Neural cell (in vitro differentiated cells): ENCODE measurements around the gene ENG. TPM values are rescaled to one million over a fixed set of nuclear protein-coding genes. Genes with fewer than 3 reads are reported as not detected.

Experiments
- H2AFZ ChIP-seq: fragments of 200-600, 300-800 bp; sonication (generic), shearing (Covaris generic); 2 replicates; pipeline ENCODE4 v1.6.0; 2014; ENCODE audit warnings: low read depth, mild to moderate bottlenecking, antibody characterized with exemption, low read length, moderate library complexity
- H3F3A ChIP-seq: fragments of 200-600 bp; shearing (Covaris generic); 2 replicates; pipeline ENCODE4 v1.6.1; 2016; ENCODE audit warnings: mild to moderate bottlenecking, moderate library complexity, mixed read lengths, antibody characterized with exemption, low read length; ENCODE audit not compliant: insufficient read depth, poor library complexity, severe bottlenecking
- H3K27ac ChIP-seq: fragments of 200-600, 300-800 bp; sonication (generic), shearing (Covaris generic); 2 replicates; pipeline ENCODE4 v1.5.1; 2014; ENCODE audit warnings: mild to moderate bottlenecking, low read length, moderate library complexity
- H3K27me3 ChIP-seq: fragments of 300-800, 200-600 bp; sonication (generic), shearing (Covaris generic); 2 replicates; pipeline ENCODE4 v1.6.0; 2014; ENCODE audit warnings: mild to moderate bottlenecking, low read depth, low read length, moderate library complexity; ENCODE audit not compliant: insufficient read depth
- H3K36me3 ChIP-seq: fragments of 300-800, 200-600 bp; sonication (generic), shearing (Covaris generic); 2 replicates; pipeline ENCODE4 v1.5.1; 2014; ENCODE audit warnings: mild to moderate bottlenecking, antibody characterized with exemption, low read length, moderate library complexity; ENCODE audit not compliant: insufficient read depth
- H3K4me2 ChIP-seq: fragments of 300-800, 200-600 bp; sonication (generic), shearing (Covaris generic); 2 replicates; pipeline ENCODE4 v1.6.0; 2014; ENCODE audit warnings: mild to moderate bottlenecking, low read length
- H3K4me3 ChIP-seq: fragments of 300-800, 200-600 bp; sonication (generic), shearing (Covaris generic); 2 replicates; pipeline ENCODE4 v1.5.1; 2014; ENCODE audit warnings: mild to moderate bottlenecking, low read length, moderate library complexity
- H3K79me2 ChIP-seq: fragments of 200-600 bp; shearing (Covaris generic); replicated peaks from 2 replicates; pipeline ENCODE4 v1.6.0; 2014; ENCODE audit warnings: mild to moderate bottlenecking, low read length, moderate library complexity; ENCODE audit not compliant: insufficient read depth
- H3K9ac ChIP-seq: fragments of 300-800, 200-600 bp; sonication (generic), shearing (Covaris generic); 2 replicates; pipeline ENCODE4 v1.6.1; 2016; ENCODE audit warnings: mild to moderate bottlenecking, low read length, mixed read lengths
- H3K9me2 ChIP-seq: fragments of 200-600 bp; shearing (Covaris generic); 2 replicates; pipeline ENCODE4 v1.6.1; 2016; ENCODE audit warnings: mild to moderate bottlenecking, low read length, mixed read lengths; ENCODE audit not compliant: insufficient read depth
- H3K9me3 ChIP-seq: fragments of 200-600, 300-800 bp; sonication (generic), shearing (Covaris generic); 2 replicates; pipeline ENCODE4 v1.6.1; 2016; ENCODE audit warnings: mild to moderate bottlenecking, mixed run types, low read length, moderate library complexity, mixed read lengths
- H4K20me1 ChIP-seq: fragments of 200-600 bp; shearing (Covaris generic); 2 replicates; pipeline ENCODE4 v1.6.1; 2016; ENCODE audit warnings: mild to moderate bottlenecking, mixed run types; ENCODE audit not compliant: insufficient read depth
- EP300 ChIP-seq: fragments of 450-650 bp; conservative IDR thresholded peaks from 2 replicates; pipeline ENCODE4 v1.6.1; 2014; ENCODE audit warnings: antibody characterized with exemption, mild to moderate bottlenecking, moderate library complexity; ENCODE audit not compliant: poor library complexity, severe bottlenecking
- EZH2 ChIP-seq: fragments of 200-600, 300-800 bp; shearing (Covaris generic), sonication (generic); IDR thresholded peaks from 2 replicates; pipeline ENCODE4 v1.6.1; 2014; ENCODE audit warnings: antibody characterized with exemption, low read length, borderline replicate concordance, mild to moderate bottlenecking; ENCODE audit not compliant: insufficient read depth, poor library complexity, severe bottlenecking
- MXI1 ChIP-seq: fragments of 450-650 bp; conservative IDR thresholded peaks from 2 replicates; pipeline ENCODE4 v1.6.1; 2014; ENCODE audit warnings: antibody characterized with exemption, mild to moderate bottlenecking; ENCODE audit not compliant: poor library complexity, severe bottlenecking
- RAD21 ChIP-seq: fragments of 450-650 bp; conservative IDR thresholded peaks from 2 replicates; pipeline ENCODE4 v1.6.1; 2014; ENCODE audit warnings: antibody characterized with exemption, mild to moderate bottlenecking, moderate library complexity
- SMC3 ChIP-seq: fragments of 450-650 bp; conservative IDR thresholded peaks from 2 replicates; pipeline ENCODE4 v1.6.1; 2014; ENCODE audit warnings: antibody characterized with exemption, mild to moderate bottlenecking, moderate library complexity; ENCODE audit not compliant: poor library complexity
- TAF1 ChIP-seq: IDR thresholded peaks from 2 replicates; pipeline ENCODE4 v1.6.1; 2012; ENCODE audit warnings: low read depth
- polyA plus RNA-seq: library from polyadenylated mRNA; depleted of rRNA; stranded (reverse); fragments of >200 nt; gene quantifications from 2 replicates; pipeline ENCODE4 v1.2.3, GENCODE V29; 2014
- TF ChIP-seq, protein P1 (sequence below): fragments of 450-650 bp; IDR thresholded peaks from 2 replicates; pipeline ENCODE4 v1.5.1; 2014; ENCODE audit warnings: antibody characterized with exemption, mild to moderate bottlenecking, moderate library complexity; ENCODE audit not compliant: poor library complexity, severe bottlenecking
- TF ChIP-seq, protein P2 (sequence below): IDR thresholded peaks from 2 replicates; pipeline ENCODE4 v1.6.1; 2012; ENCODE audit warnings: borderline replicate concordance

The ENG gene
- polyA plus RNA-seq, 1 donor from 2014 or later: not detected

DNA sequence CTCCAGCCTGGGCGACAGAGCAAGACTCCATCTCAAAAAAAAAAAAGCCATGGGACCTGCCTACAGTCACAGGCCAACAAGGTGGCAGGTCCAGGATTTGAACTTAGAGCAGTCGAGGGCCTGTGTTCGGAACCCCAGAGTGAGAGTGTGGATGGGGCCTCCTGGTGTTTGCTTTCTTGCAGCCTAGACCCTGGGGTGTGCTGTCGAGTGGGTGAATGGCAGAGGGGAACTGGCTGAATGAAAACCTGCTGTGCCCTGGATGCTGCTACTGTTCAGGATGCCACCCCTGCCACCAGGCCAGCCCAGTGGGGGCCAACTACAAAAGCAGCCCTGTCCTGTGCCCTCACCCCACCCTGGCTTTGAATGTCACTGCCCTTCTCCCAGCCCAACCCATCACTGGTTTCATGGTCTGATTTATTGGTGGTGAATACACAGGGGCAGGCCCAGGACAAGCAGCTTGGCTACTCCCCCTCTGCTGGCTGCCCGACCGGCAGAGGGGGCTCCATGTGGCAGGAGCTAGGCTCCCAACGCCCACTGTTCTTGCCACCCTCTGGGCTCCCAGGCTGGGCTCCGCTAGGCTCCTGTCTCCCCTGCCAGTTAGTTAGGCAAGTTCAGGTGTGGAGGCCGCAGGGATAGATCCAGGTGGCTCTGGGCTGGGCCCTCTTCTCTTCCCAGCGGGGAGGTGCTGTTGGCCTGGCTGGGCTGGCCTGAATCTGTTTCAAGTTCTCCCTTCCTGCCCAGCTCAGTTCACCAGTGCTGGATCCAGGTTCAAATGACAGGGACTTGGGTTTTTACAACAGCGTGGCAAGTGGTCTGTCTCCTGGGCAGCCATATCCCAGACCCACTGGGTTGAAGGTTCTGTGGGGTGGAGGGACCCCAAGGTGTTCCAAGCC is 39.6 kb downstream of the ENG start:
- H3K4me3 ChIP-seq: no peak overlapping the region
- H3F3A ChIP-seq: no peaks in the 10 kb centered on the region
- H3K9ac ChIP-seq: no peak overlapping the region
- no peak for TF ChIP-seq SMC3
- no peak for TF ChIP-seq EP300
- TF ChIP-seq RAD21: no peak
- TF ChIP-seq EZH2: no peak
- TF ChIP-seq, protein P1, sequence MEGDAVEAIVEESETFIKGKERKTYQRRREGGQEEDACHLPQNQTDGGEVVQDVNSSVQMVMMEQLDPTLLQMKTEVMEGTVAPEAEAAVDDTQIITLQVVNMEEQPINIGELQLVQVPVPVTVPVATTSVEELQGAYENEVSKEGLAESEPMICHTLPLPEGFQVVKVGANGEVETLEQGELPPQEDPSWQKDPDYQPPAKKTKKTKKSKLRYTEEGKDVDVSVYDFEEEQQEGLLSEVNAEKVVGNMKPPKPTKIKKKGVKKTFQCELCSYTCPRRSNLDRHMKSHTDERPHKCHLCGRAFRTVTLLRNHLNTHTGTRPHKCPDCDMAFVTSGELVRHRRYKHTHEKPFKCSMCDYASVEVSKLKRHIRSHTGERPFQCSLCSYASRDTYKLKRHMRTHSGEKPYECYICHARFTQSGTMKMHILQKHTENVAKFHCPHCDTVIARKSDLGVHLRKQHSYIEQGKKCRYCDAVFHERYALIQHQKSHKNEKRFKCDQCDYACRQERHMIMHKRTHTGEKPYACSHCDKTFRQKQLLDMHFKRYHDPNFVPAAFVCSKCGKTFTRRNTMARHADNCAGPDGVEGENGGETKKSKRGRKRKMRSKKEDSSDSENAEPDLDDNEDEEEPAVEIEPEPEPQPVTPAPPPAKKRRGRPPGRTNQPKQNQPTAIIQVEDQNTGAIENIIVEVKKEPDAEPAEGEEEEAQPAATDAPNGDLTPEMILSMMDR: no peak
- no peak for TF ChIP-seq TAF1
- H3K36me3 ChIP-seq: no peaks in the 10 kb centered on the region
- H2AFZ ChIP-seq: no peak overlapping the region
- no peak overlapping the region for H3K27ac ChIP-seq
- no peaks in the 10 kb centered on the region for H3K79me2 ChIP-seq
- H3K9me2 ChIP-seq: no peaks in the 10 kb centered on the region
- H3K4me2 ChIP-seq: no peak overlapping the region
- H3K27me3 ChIP-seq: no peaks in the 10 kb centered on the region
- no peaks in the 10 kb centered on the region for H3K9me3 ChIP-seq
- no peaks in the 10 kb centered on the region for H4K20me1 ChIP-seq

DNA sequence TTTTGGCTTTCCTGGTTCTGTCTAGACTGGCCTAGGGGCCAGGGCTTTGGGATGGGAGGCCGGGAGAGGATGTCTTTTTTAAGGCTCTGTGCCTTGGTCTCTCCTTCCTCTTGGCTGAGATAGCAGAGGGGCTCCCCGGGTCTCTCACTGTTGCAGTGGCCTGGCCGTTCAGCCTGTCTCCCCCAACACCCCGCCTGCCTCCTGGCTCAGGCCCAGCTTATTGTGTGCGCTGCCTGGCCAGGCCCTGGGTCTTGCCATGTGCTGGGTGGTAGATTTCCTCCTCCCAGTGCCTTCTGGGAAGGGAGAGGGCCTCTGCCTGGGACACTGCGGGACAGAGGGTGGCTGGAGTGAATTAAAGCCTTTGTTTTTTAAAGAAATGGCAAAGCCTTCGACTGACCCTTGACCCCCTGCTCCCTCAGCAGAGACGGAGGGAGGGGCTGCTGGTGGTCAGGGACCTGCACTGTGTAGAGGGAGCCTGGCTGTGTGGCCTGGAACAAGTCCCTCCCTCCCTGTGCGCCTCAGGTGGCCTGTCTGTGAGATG is 40.7 kb downstream of the ENG start:
- Histone ChIP-seq H3F3A (no peaks in the 10 kb centered on the region), H3K27ac (no peak overlapping the region), H3K9me2 (no peaks in the 10 kb centered on the region), H3K79me2 (no peaks in the 10 kb centered on the region), H3K4me3 (no peak overlapping the region), H3K9me3 (no peaks in the 10 kb centered on the region), H2AFZ (no peak overlapping the region), H3K4me2 (no peak overlapping the region), H3K36me3 (no peaks in the 10 kb centered on the region), H3K27me3 (no peaks in the 10 kb centered on the region), H4K20me1 (no peaks in the 10 kb centered on the region), H3K9ac (no peak overlapping the region)
- no peak for TF ChIP-seq MXI1
- TF ChIP-seq, protein P2, sequence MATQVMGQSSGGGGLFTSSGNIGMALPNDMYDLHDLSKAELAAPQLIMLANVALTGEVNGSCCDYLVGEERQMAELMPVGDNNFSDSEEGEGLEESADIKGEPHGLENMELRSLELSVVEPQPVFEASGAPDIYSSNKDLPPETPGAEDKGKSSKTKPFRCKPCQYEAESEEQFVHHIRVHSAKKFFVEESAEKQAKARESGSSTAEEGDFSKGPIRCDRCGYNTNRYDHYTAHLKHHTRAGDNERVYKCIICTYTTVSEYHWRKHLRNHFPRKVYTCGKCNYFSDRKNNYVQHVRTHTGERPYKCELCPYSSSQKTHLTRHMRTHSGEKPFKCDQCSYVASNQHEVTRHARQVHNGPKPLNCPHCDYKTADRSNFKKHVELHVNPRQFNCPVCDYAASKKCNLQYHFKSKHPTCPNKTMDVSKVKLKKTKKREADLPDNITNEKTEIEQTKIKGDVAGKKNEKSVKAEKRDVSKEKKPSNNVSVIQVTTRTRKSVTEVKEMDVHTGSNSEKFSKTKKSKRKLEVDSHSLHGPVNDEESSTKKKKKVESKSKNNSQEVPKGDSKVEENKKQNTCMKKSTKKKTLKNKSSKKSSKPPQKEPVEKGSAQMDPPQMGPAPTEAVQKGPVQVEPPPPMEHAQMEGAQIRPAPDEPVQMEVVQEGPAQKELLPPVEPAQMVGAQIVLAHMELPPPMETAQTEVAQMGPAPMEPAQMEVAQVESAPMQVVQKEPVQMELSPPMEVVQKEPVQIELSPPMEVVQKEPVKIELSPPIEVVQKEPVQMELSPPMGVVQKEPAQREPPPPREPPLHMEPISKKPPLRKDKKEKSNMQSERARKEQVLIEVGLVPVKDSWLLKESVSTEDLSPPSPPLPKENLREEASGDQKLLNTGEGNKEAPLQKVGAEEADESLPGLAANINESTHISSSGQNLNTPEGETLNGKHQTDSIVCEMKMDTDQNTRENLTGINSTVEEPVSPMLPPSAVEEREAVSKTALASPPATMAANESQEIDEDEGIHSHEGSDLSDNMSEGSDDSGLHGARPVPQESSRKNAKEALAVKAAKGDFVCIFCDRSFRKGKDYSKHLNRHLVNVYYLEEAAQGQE: no peak
- no peak for TF ChIP-seq RAD21
- no peak for TF ChIP-seq EZH2
- no peak for TF ChIP-seq EP300
- no peak for TF ChIP-seq TAF1
